HG02970 (cell line): ENCODE measurements around the gene TOX3.
A peak's percentile ranks its signal among the peaks of the same experiment; 100 is the strongest.

Experiments used
- ATAC-seq: cut with Tn5 transposase; IDR thresholded peaks from one replicate; pipeline ENCODE4 v1.9.1; 2021; ENCODE audit warnings: mild to moderate bottlenecking, moderate library complexity, moderate number of reproducible peaks; ENCODE audit not compliant: unreplicated experiment, low FRiP score

Gene TOX3

GRCh38 chr16:52496051-52496876 lies 50.7 kb downstream of the TOX3 start:
- ATAC-seq = no peak

DNA sequence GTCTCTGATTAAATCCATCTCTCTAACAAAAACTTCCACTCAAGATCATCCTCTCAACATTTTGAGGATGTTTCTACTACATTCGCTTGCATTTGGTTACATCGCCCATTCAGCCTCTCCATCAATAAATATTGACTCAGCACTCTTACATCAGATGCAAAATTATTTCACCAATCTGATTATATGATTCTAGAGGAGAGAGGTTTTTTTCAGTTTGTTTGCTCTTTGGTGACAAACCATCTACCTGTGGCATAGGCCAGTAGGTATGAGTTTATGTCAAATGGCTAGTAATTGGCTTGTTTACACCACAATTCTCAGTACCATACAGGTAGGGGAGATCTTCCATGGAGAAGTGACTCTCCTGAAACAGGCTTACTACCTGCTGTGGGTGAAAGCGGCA lies 52.3 kb downstream of the TOX3 start:
- no peak for ATAC-seq

GRCh38 chr16:52494145-52494544 lies 52.8 kb downstream of the TOX3 start:
- ATAC-seq = no peak

GRCh38 chr16:52492789-52493357 lies 54.1 kb downstream of the TOX3 start:
- peak; percentile 84 for ATAC-seq

DNA sequence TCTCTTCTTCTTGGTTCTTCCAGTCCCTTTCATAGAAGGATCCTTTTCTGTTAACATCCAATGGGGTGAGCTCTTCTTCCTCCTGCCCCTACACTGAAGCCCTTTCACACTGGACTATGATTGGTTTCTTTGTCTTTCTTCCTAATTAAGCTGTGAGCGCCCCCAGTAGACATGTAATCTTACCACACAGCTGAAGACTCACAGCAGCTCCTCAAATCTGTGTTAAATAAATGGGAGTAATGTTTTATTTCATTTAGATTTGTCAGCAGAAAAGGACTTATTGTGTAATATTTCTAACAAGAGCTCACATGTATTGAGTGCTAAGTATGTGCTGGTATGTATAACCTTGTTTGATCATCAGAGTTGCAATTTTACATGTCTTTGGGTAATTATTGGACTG lies 55.7 kb downstream of the TOX3 start:
- ATAC-seq = no peak

- no peak for ATAC-seq
Measured at GRCh38 chr16:52489894-52490293, 57.0 kb downstream of the TOX3 start.

- no peak for ATAC-seq
Measured at GRCh38 chr16:52488837-52489289, 58.1 kb downstream of the TOX3 start.

GRCh38 chr16:52487849-52488457 lies 59.0 kb downstream of the TOX3 start:
- no peak for ATAC-seq

- no peak for ATAC-seq
Measured at GRCh38 chr16:52480237-52480636, 66.7 kb downstream of the TOX3 start.

DNA sequence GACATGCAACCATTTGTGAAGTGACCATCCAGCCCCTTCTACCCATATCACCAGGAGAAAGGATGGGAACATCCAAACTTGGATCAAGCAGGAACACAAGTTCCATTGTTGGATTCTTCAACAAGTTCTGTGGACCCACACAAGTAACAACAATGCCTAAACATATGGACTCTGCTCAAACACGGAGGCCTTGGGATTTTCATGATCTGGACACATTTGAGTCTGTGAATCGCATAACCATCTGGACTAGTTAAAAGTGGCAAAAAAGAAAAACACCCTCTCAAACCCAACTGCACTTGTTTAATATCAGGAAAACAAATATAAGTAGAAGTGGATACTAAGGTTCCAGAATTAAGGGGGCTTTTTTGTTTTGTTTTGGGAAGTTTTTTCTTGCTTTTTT lies 70.8 kb downstream of the TOX3 start:
- ATAC-seq = no peak

- ATAC-seq = no peak
Measured at GRCh38 chr16:52474679-52475078, 72.3 kb downstream of the TOX3 start.

GRCh38 chr16:52473096-52473495 lies 73.8 kb downstream of the TOX3 start:
- no peak for ATAC-seq

GRCh38 chr16:52471650-52472370 lies 75.1 kb downstream of the TOX3 start:
- ATAC-seq = no peak

DNA sequence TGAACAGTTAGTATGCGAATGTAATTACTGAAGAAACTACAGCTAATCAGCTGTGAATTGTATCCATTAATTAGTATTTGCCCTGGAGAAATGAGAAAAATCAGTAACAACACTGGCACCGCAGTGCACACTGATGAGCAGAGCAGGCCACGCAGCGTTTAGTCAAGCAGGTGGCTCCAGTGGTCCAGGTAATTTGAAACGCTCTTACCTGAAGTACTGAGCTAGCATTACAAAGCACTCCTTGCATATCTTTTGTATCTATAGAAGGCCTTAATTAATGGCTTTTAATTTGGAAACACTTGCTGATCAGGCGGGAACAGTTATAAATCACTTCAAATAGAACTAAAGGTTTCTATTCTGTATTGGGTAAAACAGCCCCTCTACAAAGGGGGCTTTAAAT lies 76.4 kb downstream of the TOX3 start:
- no peak for ATAC-seq

GRCh38 chr16:52469775-52470174 lies 77.2 kb downstream of the TOX3 start:
- ATAC-seq = no peak

GRCh38 chr16:52469091-52469490 lies 77.9 kb downstream of the TOX3 start:
- ATAC-seq = no peak

GRCh38 chr16:52467753-52468152 lies 79.2 kb downstream of the TOX3 start:
- ATAC-seq = no peak

GRCh38 chr16:52466994-52467393 lies 79.9 kb downstream of the TOX3 start:
- no peak for ATAC-seq

DNA sequence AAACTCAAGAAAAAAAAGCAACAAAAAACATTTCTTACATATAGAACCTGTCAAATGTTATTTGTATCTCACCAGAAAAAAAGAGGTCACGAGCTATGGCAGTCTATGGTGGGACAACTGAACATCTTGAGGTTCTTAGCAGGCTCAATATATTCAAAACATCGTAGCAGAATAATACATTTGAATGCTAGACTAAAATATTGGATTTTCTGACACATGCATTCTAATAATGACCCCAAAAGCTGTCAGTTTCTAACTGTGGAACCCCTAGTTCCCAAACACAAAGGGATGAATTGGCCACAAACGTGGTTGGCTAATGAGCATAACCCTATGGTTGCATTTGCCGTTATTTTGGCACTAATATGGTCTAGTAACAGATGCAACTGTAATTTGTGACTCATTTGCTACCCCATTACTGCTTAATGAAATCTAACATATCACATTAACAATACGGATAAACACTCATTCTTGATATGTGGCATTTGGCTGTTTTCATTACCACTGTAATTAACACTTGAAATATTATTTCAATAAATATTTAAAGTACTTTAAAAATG lies 81.2 kb downstream of the TOX3 start:
- ATAC-seq = no peak

GRCh38 chr16:52463904-52464303 lies 83.0 kb downstream of the TOX3 start:
- ATAC-seq = no peak

GRCh38 chr16:52462816-52463215 lies 84.1 kb downstream of the TOX3 start:
- no peak for ATAC-seq
